Common myeloid progenitor, CD34-positive (primary cell): ENCODE data around the gene RPL38.

Experiments
- CTCF ChIA-PET: fragments of 350-600 bp; sonication (Branson Sonifier 250); formaldehyde crosslinking; loops from one replicate; lab custom pipeline; 2021; ENCODE audit warnings: antibody characterized with exemption; lab: Charles Lee
- POLR2A ChIA-PET: fragments of 350-600 bp; sonication (Branson Sonifier 250); formaldehyde crosslinking; loops from one replicate; lab custom pipeline; 2021; ENCODE audit warnings: antibody characterized with exemption; lab: Charles Lee
- DNase-seq, 3 donors: peaks; one replicate each; pipeline versions ENCODE4 v3.0.0 to v3.0.0-alpha.2; 2013
- H3K27ac ChIP-seq, 2 experiments: 1 replicate in 1 of 2; 2 replicates in 1 of 2; pipeline ENCODE4 v1.7.0; 2013; ENCODE audit warnings: inconsistent platforms in 2 of 2, low read length in 2 of 2, mild to moderate bottlenecking in 2 of 2, low read depth in 1 of 2, moderate library complexity in 1 of 2; ENCODE audit not compliant: severe bottlenecking in 2 of 2, insufficient read depth in 1 of 2, poor library complexity in 1 of 2
- H3K27me3 ChIP-seq, 5 experiments: replicated peaks in 2 of 5; 1 replicate in 3 of 5; 2 replicates in 2 of 5; pipeline versions ENCODE4 v1.6.1 to v1.7.0; 2013; ENCODE audit warnings: low read length in 4 of 5, mild to moderate bottlenecking in 2 of 5, moderate library complexity in 2 of 5, inconsistent platforms in 1 of 5; ENCODE audit not compliant: insufficient read depth in 5 of 5, control insufficient read depth in 4 of 5
- H3K36me3 ChIP-seq, 4 experiments: 1 replicate in 2 of 4; 2 replicates in 2 of 4; pipeline versions ENCODE4 v1.6.1 to v1.7.0; 2013; ENCODE audit warnings: low read length in 3 of 4, control low read depth in 1 of 4, mild to moderate bottlenecking in 1 of 4; ENCODE audit not compliant: control insufficient read depth in 4 of 4, insufficient read depth in 4 of 4
- H3K4me1 ChIP-seq, 4 experiments: 1 replicate in 3 of 4; 2 replicates in 1 of 4; pipeline versions ENCODE4 v1.6.1 to v1.7.1; 2013; ENCODE audit warnings: low read length in 3 of 4, mild to moderate bottlenecking in 3 of 4, control low read depth in 1 of 4, inconsistent platforms in 1 of 4, moderate library complexity in 1 of 4; ENCODE audit not compliant: control insufficient read depth in 4 of 4, insufficient read depth in 4 of 4; ENCODE audit errors: control extremely low read depth in 1 of 4
- H3K4me3 ChIP-seq, 7 experiments: 1 replicate in 4 of 7; 2 replicates in 3 of 7; pipeline versions ENCODE4 v1.5.1 to v1.7.0; 2013; ENCODE audit warnings: mild to moderate bottlenecking in 7 of 7, low read length in 6 of 7, moderate library complexity in 6 of 7, inconsistent platforms in 2 of 7, low read depth in 2 of 7, control low read depth in 1 of 7; ENCODE audit not compliant: insufficient read depth in 4 of 7, control insufficient read depth in 1 of 7; ENCODE audit errors: extremely low read depth in 1 of 7
- H3K9me3 ChIP-seq, 5 experiments: 1 replicate in 4 of 5; 2 replicates in 1 of 5; pipeline versions ENCODE4 v1.6.1 to v1.7.1; 2013; ENCODE audit warnings: low read length in 4 of 5, mild to moderate bottlenecking in 2 of 5, inconsistent platforms in 1 of 5, low read depth in 1 of 5, moderate library complexity in 1 of 5; ENCODE audit not compliant: control insufficient read depth in 4 of 5, insufficient read depth in 2 of 5; ENCODE audit errors: control extremely low read depth in 1 of 5
- WGBS: methylation state at CpG from one replicate; pipeline ENCODE4 v1.1.5; 2013; ENCODE audit not compliant: insufficient coverage; 5-methylcytosine and 5-hydroxymethylcytosine counted together

Gene RPL38

GRCh38 chr17:74217037-74217730 is 13.7 kb downstream of the RPL38 start:
- peaks cover 2 to 61% (median 28%) of the 10 kb centered on the region in 4 experiments for H3K4me1 ChIP-seq

GRCh38 chr17:74217888-74218287 is 14.4 kb downstream of the RPL38 start:
- H3K36me3 ChIP-seq: no peaks in the 10 kb centered on the region
- CTCF ChIA-PET: interaction anchor here (1.5 to 1.7 kb wide), 2 partner anchors 10 to 79 kb away, joined by 5 to 6 read pairs; no protein-coding TSS in a partner anchor
- 100% methylated on average over 1 of the region's 2 CpGs for WGBS
- no peak for DNase-seq
- no peak overlapping the region for H3K27ac ChIP-seq
- peaks cover 0 to 54% (median 21%) of the 10 kb centered on the region in 4 experiments for H3K4me1 ChIP-seq
- no peaks in the 10 kb centered on the region for H3K27me3 ChIP-seq
- POLR2A ChIA-PET: no interaction called here
- no peak overlapping the region for H3K4me3 ChIP-seq
- no peaks in the 10 kb centered on the region for H3K9me3 ChIP-seq

More at GRCh38 chr17:74217037-74217730, 13.7 kb downstream of the RPL38 start:
- Histone ChIP-seq H3K27me3 (peaks cover 0 to 6% (median 3%) of the 10 kb centered on the region in 5 experiments), H3K9me3 (no peaks in the 10 kb centered on the region), H3K27ac (no peak overlapping the region), H3K36me3 (no peaks in the 10 kb centered on the region), H3K4me3 (no peak overlapping the region)
- WGBS: 75% methylated on average over 13 of the region's 13 CpGs
- peak in 2 of 3 donors; percentile 73 to 80 for DNase-seq
- CTCF ChIA-PET: interaction anchor here (1.0 to 1.7 kb wide), 7 partner anchors 10 to 144 kb away, joined by 3 to 6 read pairs (median 4); partner anchors contain the start of gene BTBD17
- POLR2A ChIA-PET: interaction anchor here (0.7 kb wide), 1 partner anchor 316 kb away, joined by 3 read pairs; no protein-coding TSS in a partner anchor

GRCh38 chr17:74218436-74218835 is 15.0 kb downstream of the RPL38 start:
- 81% methylated on average over 4 of the region's 8 CpGs for WGBS
- POLR2A ChIA-PET: no interaction called here
- CTCF ChIA-PET: interaction anchor here (0.6 to 1.7 kb wide), 2 partner anchors 9 to 1152 kb away, joined by 3 to 5 read pairs; no protein-coding TSS in a partner anchor
- Histone ChIP-seq H3K4me1 (peaks cover 0 to 50% (median 19%) of the 10 kb centered on the region in 4 experiments), H3K36me3 (peaks cover 0 to 2% (median 0%) of the 10 kb centered on the region in 4 experiments), H3K27me3 (no peaks in the 10 kb centered on the region), H3K4me3 (no peak overlapping the region), H3K27ac (no peak overlapping the region), H3K9me3 (no peaks in the 10 kb centered on the region)
- DNase-seq: no peak

GRCh38 chr17:74219576-74220133 is 16.2 kb downstream of the RPL38 start:
- ChIA-PET POLR2A (no interaction called here), CTCF (interaction anchor here (0.7 to 1.5 kb wide), 4 partner anchors 8 to 168 kb away, joined by 3 to 5 read pairs (median 3); no protein-coding TSS in a partner anchor)
- 100% methylated on average over 1 of the region's 3 CpGs for WGBS
- H3K27ac ChIP-seq: no peak overlapping the region
- peak in 2 of 3 donors; percentile 71 for DNase-seq
- peaks cover 0 to 2% (median under 1%) of the 10 kb centered on the region in 4 experiments for H3K36me3 ChIP-seq
- H3K4me1 ChIP-seq: peaks cover 0 to 38% (median 8%) of the 10 kb centered on the region in 4 experiments
- H3K27me3 ChIP-seq: no peaks in the 10 kb centered on the region
- no peaks in the 10 kb centered on the region for H3K9me3 ChIP-seq
- H3K4me3 ChIP-seq: no peak overlapping the region

- ChIA-PET POLR2A (interaction anchor here (0.6 kb wide), 1 partner anchor 133 kb away, joined by 3 read pairs; no protein-coding TSS in a partner anchor), CTCF (interaction anchor here (0.7 to 1.5 kb wide), 4 partner anchors 9 to 167 kb away, joined by 3 to 5 read pairs (median 3); no protein-coding TSS in a partner anchor)
- no CpG with 5 or more reads among the region's 2 CpGs for WGBS
Measured at GRCh38 chr17:74220219-74220618, 16.7 kb downstream of the RPL38 start.

GRCh38 chr17:74220946-74221818 is 17.7 kb downstream of the RPL38 start:
- WGBS: over 99% methylated on average over 13 of the region's 16 CpGs
- peaks cover 0 to 27% (median 7%) of the 10 kb centered on the region in 4 experiments for H3K4me1 ChIP-seq
- POLR2A ChIA-PET: interaction anchor here (0.5 kb wide), 1 partner anchor 10 kb away, joined by 3 read pairs; no protein-coding TSS in a partner anchor
- H3K27ac ChIP-seq: no peak overlapping the region
- DNase-seq: no peak
- H3K27me3 ChIP-seq: no peaks in the 10 kb centered on the region
- no peaks in the 10 kb centered on the region for H3K9me3 ChIP-seq
- H3K36me3 ChIP-seq: peaks cover 0 to 2% (median under 1%) of the 10 kb centered on the region in 4 experiments
- CTCF ChIA-PET: interaction anchor here (1.0 to 1.8 kb wide), 5 partner anchors 10 to 75 kb away, joined by 3 to 5 read pairs (median 3); no protein-coding TSS in a partner anchor
- no peak overlapping the region for H3K4me3 ChIP-seq

More at GRCh38 chr17:74220219-74220618, 16.7 kb downstream of the RPL38 start:
- no peak for DNase-seq
- peaks cover 0 to 2% (median under 1%) of the 10 kb centered on the region in 4 experiments for H3K36me3 ChIP-seq
- no peaks in the 10 kb centered on the region for H3K27me3 ChIP-seq
- no peaks in the 10 kb centered on the region for H3K9me3 ChIP-seq
- H3K27ac ChIP-seq: no peak overlapping the region
- peaks cover 0 to 34% (median 7%) of the 10 kb centered on the region in 4 experiments for H3K4me1 ChIP-seq
- H3K4me3 ChIP-seq: no peak overlapping the region
